Frontal cortex (tissue), 4 donors: Measurements from ENCODE around the gene CLEC4C. TPM values are rescaled to one million over a fixed set of nuclear protein-coding genes. Genes with fewer than 3 reads are reported as not detected.
"Not testable (repeated sequence)": the region's sequence is repeated elsewhere in the genome, so short reads cannot be mapped to it uniquely, and the experiment has no call there.

Experiments
- DNase-seq, 2 donors: peaks; one replicate each; pipeline ENCODE4 v3.0.0; 2012; ENCODE audit warnings: low spot score in 2 of 2
- FAIRE-seq: peaks from 2 replicates; lab custom pipeline; 2012; peaks lifted over from hg19 to GRCh38; lab: Jason Lieb, UNC
- total RNA-seq: library from RNA; depleted of rRNA; stranded (reverse); fragments of >200 nt; gene quantifications from one replicate; pipeline ENCODE4 v1.2.3, GENCODE V29; 2014
- donor health status: control.
- donor health status: control.
- donor health status: control.

Gene CLEC4C
- total RNA-seq, result not detected

GRCh38 chr12:7747246-7747645 is at the start of gene CLEC4C:
TSS of gene CLEC4C (minus strand) at chr12:7747375. CDS start at chr12:7747348, 27 bp downstream.
- FAIRE-seq (no peak), DNase-seq (no peak)

DNA sequence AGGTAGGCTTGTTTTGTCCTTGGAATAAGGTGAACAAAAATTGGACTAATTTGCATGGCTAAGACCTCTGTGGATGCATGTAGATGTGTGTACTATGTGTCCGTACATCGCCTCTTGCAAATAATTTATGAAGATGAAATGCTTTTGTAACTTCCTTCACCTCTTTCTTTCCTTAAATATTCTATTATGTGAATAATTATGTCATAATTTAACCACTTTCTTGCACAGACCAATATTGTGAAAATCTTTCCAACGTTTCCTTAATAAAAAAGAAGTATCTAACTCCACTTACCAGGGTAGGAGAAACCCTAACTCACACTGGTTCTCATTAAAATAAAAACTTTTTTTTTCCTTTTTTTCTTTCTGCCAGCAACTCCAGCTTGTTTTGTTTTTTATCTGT is 46.0 kb upstream of the CLEC4C start:
- no peak for FAIRE-seq

DNA sequence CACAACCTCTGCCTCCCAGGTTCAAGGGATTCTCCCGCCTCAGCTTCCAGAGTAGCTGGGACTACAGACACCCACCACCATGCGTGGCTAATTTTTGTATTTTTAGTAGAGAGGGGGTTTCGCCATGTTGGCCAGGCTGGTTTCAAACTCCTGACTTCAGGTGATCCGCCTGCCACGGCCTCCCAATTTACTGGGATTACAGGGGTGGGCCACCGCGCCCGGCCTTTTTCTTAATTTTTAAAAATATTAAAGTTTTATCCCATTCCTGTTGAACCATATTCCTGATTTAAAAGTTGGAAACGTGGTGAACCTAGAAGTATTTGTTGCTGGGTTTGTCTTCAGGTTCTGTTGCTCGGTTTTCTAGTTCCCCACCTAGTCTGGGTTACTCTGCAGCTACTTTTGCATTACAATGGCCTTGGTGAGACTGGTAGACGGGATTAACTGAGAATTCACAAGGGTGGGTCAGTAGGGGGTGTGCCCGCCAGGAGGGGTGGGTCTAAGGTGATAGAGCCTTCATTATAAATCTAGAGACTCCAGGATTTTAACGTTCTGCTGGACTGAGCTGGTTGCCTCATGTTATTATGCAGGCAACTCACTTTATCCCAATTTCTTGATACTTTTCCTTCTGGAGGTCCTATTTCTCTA is 41.8 kb upstream of the CLEC4C start, which contains the start of gene NANOG:
Gene NANOG, plus strand, starts transcription at position 519 of the 645 bp plus-strand sequence. CDS start 213 bp downstream, outside the sequence.
- FAIRE-seq, DNase-seq: not testable (repeated sequence)

More for the DNA sequence above, 46.0 kb upstream of the CLEC4C start:
- DNase-seq, result no peak

DNA sequence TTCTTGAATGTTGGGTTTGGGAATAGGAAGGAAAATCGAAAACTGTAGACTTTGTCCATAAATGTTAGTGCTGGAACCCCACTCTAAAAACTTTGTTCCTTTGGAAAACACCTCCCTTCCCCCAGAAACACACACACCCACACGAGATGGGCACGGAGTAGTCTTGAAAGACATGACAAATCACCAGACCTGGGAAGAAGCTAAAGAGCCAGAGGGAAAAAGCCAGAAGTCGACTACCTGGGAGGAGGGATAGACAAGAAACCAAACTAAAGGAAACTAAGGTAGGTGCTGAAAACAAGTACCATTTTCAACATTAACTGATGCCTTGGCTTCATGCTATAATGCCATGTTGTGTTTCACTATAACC is 41.1 kb upstream of the CLEC4C start:
- DNase-seq (no peak), FAIRE-seq (no peak)

GRCh38 chr12:7787574-7788293 is 40.6 kb upstream of the CLEC4C start:
- FAIRE-seq (no peak), DNase-seq (no peak)

DNA sequence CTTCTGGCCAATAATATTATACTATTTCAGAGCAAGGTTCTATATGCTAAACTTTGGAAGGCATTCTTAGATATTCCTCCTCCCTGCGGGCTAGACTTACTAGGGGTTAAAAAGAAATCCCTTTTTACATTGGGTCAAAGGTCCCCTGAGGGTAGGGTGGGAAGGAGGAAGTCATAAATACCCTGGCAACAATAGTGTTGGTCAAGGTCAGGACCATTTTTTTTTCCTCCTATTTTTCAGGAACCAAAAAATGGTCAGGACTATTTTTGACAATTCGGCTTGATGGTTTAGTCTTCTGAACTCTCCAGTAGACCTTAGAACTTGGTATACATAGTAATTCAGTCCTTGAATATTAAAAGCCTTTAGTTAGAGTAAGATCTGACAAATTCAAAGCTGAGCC is 37.5 kb upstream of the CLEC4C start:
- DNase-seq (no peak), FAIRE-seq (no peak)

GRCh38 chr12:7783433-7783832 is 36.3 kb upstream of the CLEC4C start:
- DNase-seq, FAIRE-seq: not testable (repeated sequence)

DNA sequence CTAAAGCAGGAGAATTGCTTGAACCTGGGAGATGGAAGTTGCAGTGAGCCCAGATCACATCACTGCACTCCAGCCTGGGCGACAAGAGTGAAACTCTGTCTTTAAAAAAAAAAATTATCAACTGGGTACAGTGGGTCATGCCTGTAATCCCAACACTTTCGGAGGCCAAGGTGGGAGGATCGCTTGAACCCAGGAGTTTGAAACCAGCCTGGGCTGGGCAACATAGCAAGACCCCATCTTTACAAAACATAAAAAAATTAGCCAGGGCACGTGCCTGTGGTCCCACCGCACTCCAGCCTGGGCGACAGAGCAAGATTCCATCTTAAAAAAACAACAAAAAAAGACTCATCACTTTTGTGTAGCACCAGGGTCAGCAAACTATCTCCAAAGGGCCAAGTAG is 34.9 kb upstream of the CLEC4C start:
- FAIRE-seq, result no peak

GRCh38 chr12:7781274-7781673 is 34.1 kb upstream of the CLEC4C start:
- FAIRE-seq (no peak), DNase-seq (no peak)

More for the DNA sequence above, 34.9 kb upstream of the CLEC4C start:
- DNase-seq, result no peak

DNA sequence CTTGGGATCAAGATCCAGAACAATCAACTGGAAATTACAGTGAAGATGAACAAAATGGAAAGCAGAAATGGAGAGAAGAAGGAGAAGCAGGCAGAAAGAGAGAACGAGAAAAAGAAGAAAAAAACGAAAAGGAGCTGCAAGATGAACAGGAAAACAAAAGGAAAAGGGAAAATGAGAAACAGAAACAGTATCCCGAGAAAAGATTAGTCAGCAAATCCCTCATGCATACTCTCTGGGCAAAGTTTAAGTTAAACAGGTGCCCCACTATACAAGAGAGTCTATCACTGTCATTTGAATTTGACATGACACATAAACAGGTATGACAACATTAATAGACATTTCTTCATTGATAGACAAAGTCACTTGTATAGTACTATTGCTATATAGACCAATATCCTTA is 22.8 kb upstream of the CLEC4C start:
- no peak for FAIRE-seq
- no peak for DNase-seq

- FAIRE-seq, result no peak
- no peak for DNase-seq
Measured at GRCh38 chr12:7758766-7759140, 11.6 kb upstream of the CLEC4C start.

GRCh38 chr12:7756993-7757392 is 9.8 kb upstream of the CLEC4C start:
- DNase-seq, result no peak
- FAIRE-seq, result no peak

DNA sequence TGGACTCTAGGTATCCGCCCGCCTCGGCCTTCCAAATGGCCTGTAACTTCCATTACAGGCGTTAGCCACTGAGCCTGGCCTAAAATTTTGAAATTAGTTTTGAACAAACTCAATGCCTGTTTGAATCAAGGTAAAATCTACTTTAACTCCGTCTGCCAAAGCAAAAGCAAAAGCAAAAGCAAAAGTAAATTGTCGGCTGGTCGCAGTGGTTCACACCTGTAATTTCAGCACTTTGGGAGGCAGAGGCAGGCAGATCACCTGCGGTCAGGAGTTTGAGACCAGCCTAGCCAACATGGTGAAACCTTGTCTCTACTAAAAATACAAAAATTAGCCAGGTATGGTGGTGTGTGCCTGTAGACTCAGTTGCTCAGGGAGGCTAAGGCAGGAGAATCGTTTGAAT is 8.5 kb upstream of the CLEC4C start:
- not testable (repeated sequence) for DNase-seq, FAIRE-seq

DNA sequence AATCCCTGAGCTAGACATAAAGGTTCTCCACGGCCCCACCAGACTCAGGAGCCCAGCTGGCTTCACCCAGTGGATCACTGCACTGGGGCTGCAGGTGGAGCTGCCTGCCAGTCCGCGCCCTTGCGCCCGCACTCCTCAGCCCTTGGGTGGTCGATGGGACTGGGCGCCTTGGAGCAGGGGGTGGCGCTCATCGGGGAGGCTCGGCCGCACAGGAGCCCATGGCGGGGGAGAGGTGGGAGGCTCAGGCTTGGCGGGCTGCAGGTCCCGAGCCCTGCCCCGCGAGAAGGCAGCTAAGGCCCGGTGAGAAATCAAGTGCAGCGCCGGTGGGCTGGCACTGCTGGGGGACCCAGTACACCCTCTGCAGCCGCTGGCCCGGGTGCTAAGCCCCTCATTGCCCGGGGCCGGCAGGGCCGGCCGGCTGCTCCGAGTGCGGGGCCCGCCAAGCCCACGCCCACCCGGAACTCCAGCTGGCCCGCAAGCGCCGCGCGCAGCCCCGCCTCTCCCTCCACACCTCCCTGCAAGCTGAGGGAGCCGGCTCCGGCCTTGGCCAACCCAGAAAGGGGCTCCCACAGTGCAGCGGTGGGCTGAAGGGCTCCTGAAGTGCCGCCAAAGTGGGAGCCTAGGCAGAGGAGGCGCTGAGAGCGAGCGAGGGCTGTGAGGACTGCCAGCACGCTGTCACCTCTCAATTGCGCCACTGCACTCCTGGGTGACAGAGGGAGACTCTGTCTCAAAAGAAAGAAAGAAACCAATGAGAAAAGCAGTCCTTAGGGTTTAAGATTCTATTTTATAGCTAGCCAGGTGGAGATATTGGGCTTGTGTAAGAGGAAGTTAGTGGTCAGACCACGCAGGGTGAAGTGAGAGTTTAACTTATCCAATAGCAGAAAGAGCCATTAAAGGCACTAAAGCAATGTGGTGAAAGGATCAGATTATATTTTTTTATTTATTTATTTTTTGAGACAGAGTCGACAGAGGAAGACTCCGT is 5.1 kb upstream of the CLEC4C start:
- DNase-seq, FAIRE-seq: not testable (repeated sequence)

- FAIRE-seq, result no peak
- DNase-seq, result no peak
Measured at GRCh38 chr12:7751394-7751793, 4.2 kb upstream of the CLEC4C start.

DNA sequence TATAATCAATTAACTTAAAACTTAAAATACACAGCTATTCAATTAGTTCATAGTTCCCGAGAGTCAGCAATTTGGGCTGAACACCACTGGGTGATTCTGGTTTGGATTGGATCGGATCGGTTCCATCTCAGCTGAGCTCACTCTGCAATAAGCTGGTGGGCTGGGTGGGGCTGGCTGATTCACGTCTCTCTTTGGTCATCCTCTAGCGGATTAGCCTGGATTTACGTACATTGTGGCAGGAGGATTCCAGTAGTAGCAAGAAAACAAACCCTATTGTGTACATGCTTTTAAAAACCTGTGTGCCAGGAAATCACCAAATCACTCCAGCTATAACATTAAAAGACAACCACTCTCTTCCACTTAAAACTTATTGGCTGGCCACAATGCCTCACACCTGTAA is 3.2 kb upstream of the CLEC4C start:
- DNase-seq, result no peak
- no peak for FAIRE-seq

DNA sequence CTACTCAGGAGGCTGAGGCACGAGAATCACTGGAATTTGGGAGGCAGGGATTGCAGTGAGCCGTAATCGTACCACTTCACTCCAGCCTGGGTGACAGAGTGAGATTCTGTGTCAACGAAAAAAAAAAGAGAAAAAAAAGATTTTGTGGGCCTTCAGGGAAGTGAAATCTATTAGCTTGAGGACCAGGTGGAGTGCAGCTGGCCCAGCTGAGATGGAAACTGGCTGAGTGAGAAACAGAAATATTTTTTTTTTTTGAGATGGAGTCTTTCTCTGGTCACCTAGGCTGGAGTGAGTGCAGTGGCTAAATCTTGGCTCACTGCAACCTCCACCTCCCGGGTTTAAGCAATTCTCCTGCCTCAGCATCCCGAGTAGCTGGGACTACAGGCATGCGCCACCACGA is 2.3 kb upstream of the CLEC4C start:
- FAIRE-seq (no peak), DNase-seq (no peak)

DNA sequence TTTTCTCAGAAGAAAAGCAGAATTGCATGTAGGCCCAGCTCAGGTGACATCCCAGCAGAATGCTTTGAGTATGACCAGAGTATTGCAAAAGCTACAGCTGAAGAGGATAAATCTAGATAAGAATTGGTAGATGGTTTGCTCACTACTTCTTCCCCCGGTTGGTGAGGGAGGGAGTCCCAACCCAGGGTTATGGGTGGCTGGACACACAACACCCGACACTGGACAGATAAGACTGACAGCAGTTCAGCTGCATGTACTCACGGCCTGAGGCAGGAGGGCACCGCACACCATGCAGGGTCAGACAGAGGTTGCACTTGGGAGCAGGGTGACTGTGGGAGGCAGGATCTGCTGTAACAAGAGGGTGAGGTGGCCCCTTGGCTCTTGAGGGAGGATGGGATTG is 1.7 kb upstream of the CLEC4C start:
- DNase-seq, result no peak
- no peak for FAIRE-seq

GRCh38 chr12:7732993-7733392 is 14.2 kb downstream of the CLEC4C start:
- DNase-seq (no peak), FAIRE-seq (no peak)

DNA sequence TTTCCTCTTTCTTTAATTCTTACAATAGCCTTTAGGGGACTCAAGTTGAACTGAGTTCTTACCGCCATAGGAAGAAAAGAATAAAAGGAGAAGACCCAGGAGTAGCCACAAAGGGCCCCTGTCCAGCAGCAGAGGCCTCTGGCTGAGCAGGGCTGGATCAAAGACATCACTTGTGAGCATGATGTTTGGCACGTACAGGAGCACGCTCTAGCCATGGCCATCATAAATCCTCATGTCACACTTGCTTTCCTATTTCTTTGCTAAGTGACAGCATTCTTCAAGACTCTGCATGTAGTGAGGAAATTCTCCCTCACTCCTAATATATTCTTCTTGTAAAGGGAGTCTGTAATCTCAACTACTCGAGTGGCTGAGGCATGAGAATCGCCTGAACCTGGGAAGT is 15.7 kb downstream of the CLEC4C start:
- DNase-seq (no peak), FAIRE-seq (no peak)
